ENCODE data around the gene SGSM1.

DNA sequence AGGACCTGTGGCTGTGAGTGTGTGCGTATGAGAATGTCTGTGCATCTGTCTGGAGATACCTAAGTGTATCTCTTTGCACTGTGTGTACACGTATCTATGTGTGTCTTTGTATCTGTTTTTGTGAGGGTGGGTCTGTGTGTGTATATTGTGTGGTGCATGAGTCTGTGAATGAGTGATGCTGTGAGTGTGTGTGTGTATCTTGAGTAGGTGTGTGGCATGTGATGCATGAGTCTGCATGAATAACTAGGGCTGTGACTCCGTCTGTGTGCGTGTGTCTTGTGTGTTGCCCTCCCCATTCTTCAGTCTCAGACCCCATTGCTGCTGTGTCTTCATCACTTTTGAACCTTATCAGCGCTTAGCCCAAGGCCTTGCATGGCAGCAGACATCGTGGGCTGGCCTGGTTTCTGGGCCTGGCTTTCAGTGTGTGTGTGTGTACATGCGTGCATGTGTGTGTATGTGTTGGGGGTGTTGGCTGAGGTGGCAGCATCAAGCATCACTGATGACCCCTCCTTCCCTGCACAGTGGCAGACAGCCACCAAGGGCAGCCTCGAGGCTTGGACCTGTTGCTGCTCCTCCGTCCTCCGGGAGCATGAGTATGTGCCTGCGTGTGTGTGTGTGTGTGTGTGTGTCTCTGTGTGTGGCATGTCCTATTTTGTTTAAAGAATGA lies 1.4 kb downstream of the SGSM1 start:
- TF ChIP-seq, protein P1, sequence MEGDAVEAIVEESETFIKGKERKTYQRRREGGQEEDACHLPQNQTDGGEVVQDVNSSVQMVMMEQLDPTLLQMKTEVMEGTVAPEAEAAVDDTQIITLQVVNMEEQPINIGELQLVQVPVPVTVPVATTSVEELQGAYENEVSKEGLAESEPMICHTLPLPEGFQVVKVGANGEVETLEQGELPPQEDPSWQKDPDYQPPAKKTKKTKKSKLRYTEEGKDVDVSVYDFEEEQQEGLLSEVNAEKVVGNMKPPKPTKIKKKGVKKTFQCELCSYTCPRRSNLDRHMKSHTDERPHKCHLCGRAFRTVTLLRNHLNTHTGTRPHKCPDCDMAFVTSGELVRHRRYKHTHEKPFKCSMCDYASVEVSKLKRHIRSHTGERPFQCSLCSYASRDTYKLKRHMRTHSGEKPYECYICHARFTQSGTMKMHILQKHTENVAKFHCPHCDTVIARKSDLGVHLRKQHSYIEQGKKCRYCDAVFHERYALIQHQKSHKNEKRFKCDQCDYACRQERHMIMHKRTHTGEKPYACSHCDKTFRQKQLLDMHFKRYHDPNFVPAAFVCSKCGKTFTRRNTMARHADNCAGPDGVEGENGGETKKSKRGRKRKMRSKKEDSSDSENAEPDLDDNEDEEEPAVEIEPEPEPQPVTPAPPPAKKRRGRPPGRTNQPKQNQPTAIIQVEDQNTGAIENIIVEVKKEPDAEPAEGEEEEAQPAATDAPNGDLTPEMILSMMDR (IDR thresholded peaks at IDR 0.05), result no peak
- TF ChIP-seq POLR2A (IDR thresholded peaks at IDR 0.05), result no peak
